WTC11 (cell line): ENCODE data around the gene ORMDL2. TPM values are rescaled to one million over a fixed set of nuclear protein-coding genes. Genes with fewer than 3 reads are reported as not detected.
"Not testable (repeated sequence)": the region's sequence is repeated elsewhere in the genome, so short reads cannot be mapped to it uniquely, and the experiment has no call there.

Experiments used
- ATAC-seq: fragments of 200-7000 bp; cut with Tn5 transposase; 2 replicates; pipeline ENCODE4 v1.10.0; 2021; ENCODE audit warnings: mild to moderate bottlenecking, moderate library complexity
- CTCF ChIA-PET: fragments of 300-600 bp; sonication (Branson Sonifier 250); formaldehyde crosslinking; loops from one replicate; lab custom pipeline; 2021; ENCODE audit warnings: antibody characterized with exemption; lab: Charles Lee
- POLR2A ChIA-PET: fragments of 350-600 bp; sonication (Branson Sonifier 250); formaldehyde crosslinking; loops from one replicate; lab custom pipeline; 2021; ENCODE audit warnings: antibody characterized with exemption; lab: Charles Lee
- DNase-seq: peaks from one replicate; pipeline ENCODE4 v3.0.0; 2021; ENCODE audit warnings: low spot score
- H3K27ac Mint-ChIP-seq: 2 replicates; pipeline ENCODE4 v1.8.0; 2021; ENCODE audit warnings: mixed read lengths
- H3K27me3 Mint-ChIP-seq: 2 replicates; pipeline ENCODE4 v1.8.0; 2021; ENCODE audit warnings: low read depth, mild to moderate bottlenecking, moderate library complexity, mixed read lengths
- H3K36me3 Mint-ChIP-seq: 2 replicates; pipeline ENCODE4 v1.8.0; 2021; ENCODE audit warnings: mixed read lengths
- H3K4me1 Mint-ChIP-seq: 2 replicates; pipeline ENCODE4 v1.8.0; 2022; ENCODE audit warnings: mixed read lengths
- H3K4me3 Mint-ChIP-seq: 2 replicates; pipeline ENCODE4 v1.8.0; 2021; ENCODE audit warnings: mild to moderate bottlenecking, moderate library complexity, mixed read lengths
- H3K9me3 Mint-ChIP-seq: 2 replicates; pipeline ENCODE4 v1.8.0; 2021; ENCODE audit warnings: mixed read lengths
- CREM ChIP-seq: sonication (generic); formaldehyde crosslinking; IDR thresholded peaks from 2 replicates; pipeline ENCODE4 v1.8.1; 2022; ENCODE audit warnings: mild to moderate bottlenecking, missing genetic modification reagents, moderate library complexity
- ELF4 ChIP-seq: sonication (generic); formaldehyde crosslinking; IDR thresholded peaks from 2 replicates; pipeline ENCODE4 v1.8.1; 2022; ENCODE audit warnings: low read depth, mild to moderate bottlenecking, moderate library complexity, missing genetic modification reagents
- NFATC4 ChIP-seq: fragments of 250-450 bp; sonication (Bioruptor Pico); IDR thresholded peaks from 2 replicates; pipeline ENCODE4 v1.9.0; 2021; ENCODE audit warnings: mild to moderate bottlenecking
- NR2C2 ChIP-seq: sonication (generic); formaldehyde crosslinking; IDR thresholded peaks from 2 replicates; pipeline ENCODE4 v1.8.0; 2022; ENCODE audit warnings: mild to moderate bottlenecking, missing genetic modification reagents
- OVOL2 ChIP-seq: fragments of 250-450 bp; sonication (Bioruptor Pico); IDR thresholded peaks from 2 replicates; pipeline ENCODE4 v1.9.0; 2021; ENCODE audit warnings: mild to moderate bottlenecking, borderline replicate concordance
- RORB ChIP-seq: fragments of 250-450 bp; sonication (Bioruptor Pico); IDR thresholded peaks from 2 replicates; pipeline ENCODE4 v1.9.0; 2021; ENCODE audit warnings: mild to moderate bottlenecking
- SMAD3 ChIP-seq: sonication (generic); formaldehyde crosslinking; IDR thresholded peaks from 2 replicates; pipeline ENCODE4 v1.8.0; 2022; ENCODE audit warnings: missing genetic modification reagents, mild to moderate bottlenecking, borderline replicate concordance
- total RNA-seq: library from RNA; stranded (reverse); gene quantifications from 3 replicates; pipeline ENCODE4 v1.2.3, GENCODE V29; 2021
- TF ChIP-seq, protein P1 (sequence below): sonication (generic); formaldehyde crosslinking; IDR thresholded peaks from 2 replicates; pipeline ENCODE4 v1.8.1; 2023; ENCODE audit warnings: mild to moderate bottlenecking, missing genetic modification reagents
- TF ChIP-seq, protein P2 (sequence below): fragments of 250-450 bp; sonication (Bioruptor Pico); IDR thresholded peaks from 2 replicates; pipeline ENCODE4 v2.1.2; 2022; ENCODE audit warnings: mild to moderate bottlenecking, moderate library complexity
- TF ChIP-seq, protein P3 (sequence below): sonication (generic); formaldehyde crosslinking; IDR thresholded peaks from 2 replicates; pipeline ENCODE4 v1.8.0; 2022; ENCODE audit warnings: mild to moderate bottlenecking, missing genetic modification reagents
- TF ChIP-seq, protein P4 (sequence below): sonication (generic); formaldehyde crosslinking; IDR thresholded peaks from 2 replicates; pipeline ENCODE4 v1.8.0; 2023; ENCODE audit warnings: missing genetic modification reagents
- TF ChIP-seq, protein P5 (sequence below): sonication (generic); formaldehyde crosslinking; IDR thresholded peaks from 2 replicates; pipeline ENCODE4 v1.8.0; 2023; ENCODE audit warnings: mild to moderate bottlenecking, missing genetic modification reagents
- TF ChIP-seq, protein P6 (sequence below): sonication (generic); formaldehyde crosslinking; IDR thresholded peaks from 2 replicates; pipeline ENCODE4 v1.8.1; 2022; ENCODE audit warnings: mild to moderate bottlenecking, missing genetic modification reagents, moderate library complexity, borderline replicate concordance
- TF ChIP-seq, protein P7 (sequence below): sonication (generic); formaldehyde crosslinking; IDR thresholded peaks from 2 replicates; pipeline ENCODE4 v1.8.1; 2022; ENCODE audit warnings: missing genetic modification reagents, borderline replicate concordance
- TF ChIP-seq, protein P8 (sequence below): fragments of 250-450 bp; sonication (Bioruptor Pico); IDR thresholded peaks from 2 replicates; pipeline ENCODE4 v1.9.0; 2021; ENCODE audit warnings: mild to moderate bottlenecking

ORMDL2 gene
- total RNA-seq, 1 experiment from 2014 or later = 32.9 TPM

DNA sequence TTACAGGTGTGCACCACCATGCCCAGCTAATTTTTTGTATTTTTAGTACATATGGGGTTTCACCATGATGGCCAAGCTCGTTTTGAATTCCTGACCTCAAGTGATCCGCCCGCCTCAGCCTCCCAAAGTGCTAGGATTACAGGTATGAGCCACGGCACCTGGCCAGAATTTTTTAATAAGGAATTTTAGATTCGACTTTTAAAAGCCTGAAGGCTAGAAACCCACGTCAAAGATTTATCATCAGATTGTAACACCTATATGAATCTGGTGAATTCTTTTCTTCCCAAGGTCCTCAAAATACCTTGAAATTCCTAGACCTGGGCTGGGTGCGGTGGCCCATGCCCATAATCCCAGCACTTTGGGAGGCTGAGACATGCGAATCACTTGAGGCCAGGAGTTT, 43.6 kb downstream of the ORMDL2 start (continued):
- TF ChIP-seq, protein P1, sequence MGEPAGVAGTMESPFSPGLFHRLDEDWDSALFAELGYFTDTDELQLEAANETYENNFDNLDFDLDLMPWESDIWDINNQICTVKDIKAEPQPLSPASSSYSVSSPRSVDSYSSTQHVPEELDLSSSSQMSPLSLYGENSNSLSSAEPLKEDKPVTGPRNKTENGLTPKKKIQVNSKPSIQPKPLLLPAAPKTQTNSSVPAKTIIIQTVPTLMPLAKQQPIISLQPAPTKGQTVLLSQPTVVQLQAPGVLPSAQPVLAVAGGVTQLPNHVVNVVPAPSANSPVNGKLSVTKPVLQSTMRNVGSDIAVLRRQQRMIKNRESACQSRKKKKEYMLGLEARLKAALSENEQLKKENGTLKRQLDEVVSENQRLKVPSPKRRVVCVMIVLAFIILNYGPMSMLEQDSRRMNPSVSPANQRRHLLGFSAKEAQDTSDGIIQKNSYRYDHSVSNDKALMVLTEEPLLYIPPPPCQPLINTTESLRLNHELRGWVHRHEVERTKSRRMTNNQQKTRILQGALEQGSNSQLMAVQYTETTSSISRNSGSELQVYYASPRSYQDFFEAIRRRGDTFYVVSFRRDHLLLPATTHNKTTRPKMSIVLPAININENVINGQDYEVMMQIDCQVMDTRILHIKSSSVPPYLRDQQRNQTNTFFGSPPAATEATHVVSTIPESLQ (CRISPR knock-in tag) = no peak
- no peak for TF ChIP-seq CREM (CRISPR knock-in tag)
- TF ChIP-seq, protein P2, sequence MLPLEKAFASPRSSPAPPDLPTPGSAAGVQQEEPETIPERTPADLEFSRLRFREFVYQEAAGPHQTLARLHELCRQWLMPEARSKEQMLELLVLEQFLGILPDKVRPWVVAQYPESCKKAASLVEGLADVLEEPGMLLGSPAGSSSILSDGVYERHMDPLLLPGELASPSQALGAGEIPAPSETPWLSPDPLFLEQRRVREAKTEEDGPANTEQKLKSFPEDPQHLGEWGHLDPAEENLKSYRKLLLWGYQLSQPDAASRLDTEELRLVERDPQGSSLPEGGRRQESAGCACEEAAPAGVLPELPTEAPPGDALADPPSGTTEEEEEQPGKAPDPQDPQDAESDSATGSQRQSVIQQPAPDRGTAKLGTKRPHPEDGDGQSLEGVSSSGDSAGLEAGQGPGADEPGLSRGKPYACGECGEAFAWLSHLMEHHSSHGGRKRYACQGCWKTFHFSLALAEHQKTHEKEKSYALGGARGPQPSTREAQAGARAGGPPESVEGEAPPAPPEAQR (CRISPR knock-in tag) = no peak
- TF ChIP-seq, all 79 proteins: peak for 0

DNA sequence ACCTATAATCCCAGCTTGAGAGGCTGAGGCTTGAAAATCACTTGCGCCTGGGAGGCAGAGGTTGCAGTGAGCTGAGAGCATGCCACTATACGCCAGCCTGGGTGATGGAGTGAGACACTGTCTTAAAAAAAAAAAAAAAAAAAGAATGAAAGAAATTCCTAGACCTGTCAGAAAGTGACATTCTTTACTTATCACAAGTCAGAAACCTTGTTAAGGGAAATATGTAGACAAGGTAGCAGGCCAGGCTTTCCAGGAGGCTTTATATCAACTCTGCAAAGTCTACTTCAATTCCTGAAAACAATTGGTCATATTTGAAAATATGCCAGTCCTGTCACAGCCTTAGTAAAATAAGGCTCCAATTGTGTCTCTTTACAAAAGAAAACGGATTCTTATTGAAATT, 44.0 kb downstream of the ORMDL2 start:
- Mint-ChIP-seq H3K4me3 (no peak overlapping the region), H3K9me3 (peaks cover 5% of the 10 kb centered on the region), H3K27me3 (no peaks in the 10 kb centered on the region), H3K36me3 (peaks cover 3% of the 10 kb centered on the region), H3K27ac (no peak overlapping the region)
- CTCF ChIA-PET = interaction anchor here (1.2 kb wide), 1 partner anchor 65 kb away, joined by 3 read pairs; no protein-coding TSS in a partner anchor
- no peak for ATAC-seq
- no peak for DNase-seq
- TF ChIP-seq RORB (CRISPR knock-in tag) (no peak), SMAD3 (CRISPR knock-in tag) (no peak), ELF4 (CRISPR knock-in tag) (no peak)
- TF ChIP-seq, protein P3, sequence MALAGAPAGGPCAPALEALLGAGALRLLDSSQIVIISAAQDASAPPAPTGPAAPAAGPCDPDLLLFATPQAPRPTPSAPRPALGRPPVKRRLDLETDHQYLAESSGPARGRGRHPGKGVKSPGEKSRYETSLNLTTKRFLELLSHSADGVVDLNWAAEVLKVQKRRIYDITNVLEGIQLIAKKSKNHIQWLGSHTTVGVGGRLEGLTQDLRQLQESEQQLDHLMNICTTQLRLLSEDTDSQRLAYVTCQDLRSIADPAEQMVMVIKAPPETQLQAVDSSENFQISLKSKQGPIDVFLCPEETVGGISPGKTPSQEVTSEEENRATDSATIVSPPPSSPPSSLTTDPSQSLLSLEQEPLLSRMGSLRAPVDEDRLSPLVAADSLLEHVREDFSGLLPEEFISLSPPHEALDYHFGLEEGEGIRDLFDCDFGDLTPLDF (CRISPR knock-in tag) = no peak
- TF ChIP-seq, all 79 proteins: peak for 0
- POLR2A ChIA-PET = no interaction called here
- no peaks in the 10 kb centered on the region for H3K4me1 Mint-ChIP-seq

DNA sequence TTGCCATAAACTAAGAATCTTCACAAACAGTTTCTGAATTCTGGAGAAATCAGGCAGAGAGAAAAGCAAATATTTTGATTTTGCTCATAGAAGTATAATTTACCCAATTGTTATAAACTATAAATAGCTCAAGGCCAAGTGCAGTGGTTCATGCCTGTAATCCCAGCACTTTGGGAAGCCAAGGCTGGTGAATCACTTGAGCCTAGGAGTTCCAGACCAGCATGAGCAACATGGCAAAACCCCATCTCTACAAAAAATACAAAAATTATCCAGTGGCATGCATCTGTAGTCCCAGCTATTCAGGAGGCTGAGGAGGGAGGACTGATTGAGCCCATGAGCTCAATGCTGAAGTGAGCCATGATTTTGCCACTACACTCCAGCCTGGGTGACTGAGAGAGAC, 44.4 kb downstream of the ORMDL2 start:
- H3K27me3 Mint-ChIP-seq = no peaks in the 10 kb centered on the region
- TF ChIP-seq, protein P1 (CRISPR knock-in tag) = no peak
- TF ChIP-seq NR2C2 (no peak), OVOL2 (CRISPR knock-in tag) (no peak), ELF4 (CRISPR knock-in tag) (no peak), NFATC4 (CRISPR knock-in tag) (no peak)
- TF ChIP-seq, protein P4, sequence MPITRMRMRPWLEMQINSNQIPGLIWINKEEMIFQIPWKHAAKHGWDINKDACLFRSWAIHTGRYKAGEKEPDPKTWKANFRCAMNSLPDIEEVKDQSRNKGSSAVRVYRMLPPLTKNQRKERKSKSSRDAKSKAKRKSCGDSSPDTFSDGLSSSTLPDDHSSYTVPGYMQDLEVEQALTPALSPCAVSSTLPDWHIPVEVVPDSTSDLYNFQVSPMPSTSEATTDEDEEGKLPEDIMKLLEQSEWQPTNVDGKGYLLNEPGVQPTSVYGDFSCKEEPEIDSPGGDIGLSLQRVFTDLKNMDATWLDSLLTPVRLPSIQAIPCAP (CRISPR knock-in tag) = no peak
- TF ChIP-seq, protein P5, sequence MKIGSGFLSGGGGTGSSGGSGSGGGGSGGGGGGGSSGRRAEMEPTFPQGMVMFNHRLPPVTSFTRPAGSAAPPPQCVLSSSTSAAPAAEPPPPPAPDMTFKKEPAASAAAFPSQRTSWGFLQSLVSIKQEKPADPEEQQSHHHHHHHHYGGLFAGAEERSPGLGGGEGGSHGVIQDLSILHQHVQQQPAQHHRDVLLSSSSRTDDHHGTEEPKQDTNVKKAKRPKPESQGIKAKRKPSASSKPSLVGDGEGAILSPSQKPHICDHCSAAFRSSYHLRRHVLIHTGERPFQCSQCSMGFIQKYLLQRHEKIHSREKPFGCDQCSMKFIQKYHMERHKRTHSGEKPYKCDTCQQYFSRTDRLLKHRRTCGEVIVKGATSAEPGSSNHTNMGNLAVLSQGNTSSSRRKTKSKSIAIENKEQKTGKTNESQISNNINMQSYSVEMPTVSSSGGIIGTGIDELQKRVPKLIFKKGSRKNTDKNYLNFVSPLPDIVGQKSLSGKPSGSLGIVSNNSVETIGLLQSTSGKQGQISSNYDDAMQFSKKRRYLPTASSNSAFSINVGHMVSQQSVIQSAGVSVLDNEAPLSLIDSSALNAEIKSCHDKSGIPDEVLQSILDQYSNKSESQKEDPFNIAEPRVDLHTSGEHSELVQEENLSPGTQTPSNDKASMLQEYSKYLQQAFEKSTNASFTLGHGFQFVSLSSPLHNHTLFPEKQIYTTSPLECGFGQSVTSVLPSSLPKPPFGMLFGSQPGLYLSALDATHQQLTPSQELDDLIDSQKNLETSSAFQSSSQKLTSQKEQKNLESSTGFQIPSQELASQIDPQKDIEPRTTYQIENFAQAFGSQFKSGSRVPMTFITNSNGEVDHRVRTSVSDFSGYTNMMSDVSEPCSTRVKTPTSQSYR (CRISPR knock-in tag) = no peak
- TF ChIP-seq, protein P6, sequence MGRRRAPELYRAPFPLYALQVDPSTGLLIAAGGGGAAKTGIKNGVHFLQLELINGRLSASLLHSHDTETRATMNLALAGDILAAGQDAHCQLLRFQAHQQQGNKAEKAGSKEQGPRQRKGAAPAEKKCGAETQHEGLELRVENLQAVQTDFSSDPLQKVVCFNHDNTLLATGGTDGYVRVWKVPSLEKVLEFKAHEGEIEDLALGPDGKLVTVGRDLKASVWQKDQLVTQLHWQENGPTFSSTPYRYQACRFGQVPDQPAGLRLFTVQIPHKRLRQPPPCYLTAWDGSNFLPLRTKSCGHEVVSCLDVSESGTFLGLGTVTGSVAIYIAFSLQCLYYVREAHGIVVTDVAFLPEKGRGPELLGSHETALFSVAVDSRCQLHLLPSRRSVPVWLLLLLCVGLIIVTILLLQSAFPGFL (CRISPR knock-in tag) = no peak
- TF ChIP-seq, protein P7, sequence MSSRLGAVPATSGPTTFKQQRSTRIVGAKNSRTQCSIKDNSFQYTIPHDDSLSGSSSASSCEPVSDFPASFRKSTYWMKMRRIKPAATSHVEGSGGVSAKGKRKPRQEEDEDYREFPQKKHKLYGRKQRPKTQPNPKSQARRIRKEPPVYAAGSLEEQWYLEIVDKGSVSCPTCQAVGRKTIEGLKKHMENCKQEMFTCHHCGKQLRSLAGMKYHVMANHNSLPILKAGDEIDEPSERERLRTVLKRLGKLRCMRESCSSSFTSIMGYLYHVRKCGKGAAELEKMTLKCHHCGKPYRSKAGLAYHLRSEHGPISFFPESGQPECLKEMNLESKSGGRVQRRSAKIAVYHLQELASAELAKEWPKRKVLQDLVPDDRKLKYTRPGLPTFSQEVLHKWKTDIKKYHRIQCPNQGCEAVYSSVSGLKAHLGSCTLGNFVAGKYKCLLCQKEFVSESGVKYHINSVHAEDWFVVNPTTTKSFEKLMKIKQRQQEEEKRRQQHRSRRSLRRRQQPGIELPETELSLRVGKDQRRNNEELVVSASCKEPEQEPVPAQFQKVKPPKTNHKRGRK (CRISPR knock-in tag) = no peak
- TF ChIP-seq, protein P8, sequence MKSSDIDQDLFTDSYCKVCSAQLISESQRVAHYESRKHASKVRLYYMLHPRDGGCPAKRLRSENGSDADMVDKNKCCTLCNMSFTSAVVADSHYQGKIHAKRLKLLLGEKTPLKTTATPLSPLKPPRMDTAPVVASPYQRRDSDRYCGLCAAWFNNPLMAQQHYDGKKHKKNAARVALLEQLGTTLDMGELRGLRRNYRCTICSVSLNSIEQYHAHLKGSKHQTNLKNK = no peak
- H3K27ac Mint-ChIP-seq = no peak overlapping the region
- no peak overlapping the region for H3K4me3 Mint-ChIP-seq
- ATAC-seq (no peak), DNase-seq (no peak)
- peaks cover 3% of the 10 kb centered on the region for H3K36me3 Mint-ChIP-seq
- POLR2A ChIA-PET = no interaction called here
- H3K9me3 Mint-ChIP-seq = peaks cover 5% of the 10 kb centered on the region
- CTCF ChIA-PET = interaction anchor here (1.2 kb wide), 1 partner anchor 65 kb away, joined by 3 read pairs; no protein-coding TSS in a partner anchor
- no peaks in the 10 kb centered on the region for H3K4me1 Mint-ChIP-seq

DNA sequence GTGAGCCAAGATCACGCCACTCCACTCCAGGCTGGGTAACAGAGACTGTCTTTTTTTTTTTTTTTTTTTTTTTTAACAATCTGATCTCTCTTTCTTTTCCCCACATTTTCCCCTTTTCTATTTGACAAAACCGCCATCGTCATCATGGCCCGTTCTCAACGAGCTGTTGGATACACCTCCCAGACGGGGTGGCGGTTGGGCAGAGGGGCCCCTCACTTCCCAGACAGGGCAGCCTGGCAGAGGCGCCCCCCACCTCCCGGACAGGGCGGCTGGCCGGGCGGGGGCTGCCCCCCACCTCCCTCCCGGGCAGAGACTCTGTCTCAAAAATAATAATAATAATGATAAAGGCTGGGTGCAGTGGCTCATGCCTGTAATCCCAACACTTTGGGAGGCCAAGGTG, 45.1 kb downstream of the ORMDL2 start:
- not testable (repeated sequence) for H3K36me3 Mint-ChIP-seq, ATAC-seq, H3K27ac Mint-ChIP-seq, H3K4me1 Mint-ChIP-seq, DNase-seq, H3K4me3 Mint-ChIP-seq, H3K9me3 Mint-ChIP-seq, H3K27me3 Mint-ChIP-seq
- POLR2A ChIA-PET = interaction anchor here (0.6 kb wide), 2 partner anchors 76 to 125 kb away, joined by 4 read pairs; no protein-coding TSS in a partner anchor
- CTCF ChIA-PET = interaction anchor here (0.7 kb wide), 1 partner anchor 71 kb away, joined by 3 read pairs; no protein-coding TSS in a partner anchor
